Islet precursor cell (in vitro differentiated cells): ENCODE results near the gene BAZ1B.
"Not testable (repeated sequence)": the region's sequence is repeated elsewhere in the genome, so short reads cannot be mapped to it uniquely, and the experiment has no call there.

Experiments used
- DNase-seq: peaks from one replicate; pipeline ENCODE4 v3.0.0-alpha.2; 2018

The BAZ1B gene

GRCh38 chr7:73495507-73495906 lies 26.6 kb downstream of the BAZ1B start:
- not testable (repeated sequence) for DNase-seq

DNA sequence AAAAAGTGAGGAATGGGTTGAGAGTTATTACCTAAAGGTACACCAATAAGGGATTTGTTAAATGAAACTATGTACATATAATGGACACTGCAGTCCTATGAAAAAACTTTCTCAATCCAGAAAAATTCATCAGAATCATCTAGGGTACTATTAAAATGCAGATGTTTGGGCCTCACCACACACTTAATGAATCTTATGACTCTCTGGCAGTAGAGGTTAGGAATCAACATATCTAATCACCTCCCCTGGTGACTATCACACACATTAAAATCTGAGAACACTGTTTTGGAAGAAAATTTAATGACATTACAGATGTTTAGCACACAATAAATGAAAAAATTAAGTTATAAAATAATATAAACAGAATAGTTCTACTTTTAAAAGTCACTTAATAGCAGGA lies 32.1 kb downstream of the BAZ1B start:
- no peak for DNase-seq

GRCh38 chr7:73487486-73487885 lies 34.6 kb downstream of the BAZ1B start:
- no peak for DNase-seq

DNA sequence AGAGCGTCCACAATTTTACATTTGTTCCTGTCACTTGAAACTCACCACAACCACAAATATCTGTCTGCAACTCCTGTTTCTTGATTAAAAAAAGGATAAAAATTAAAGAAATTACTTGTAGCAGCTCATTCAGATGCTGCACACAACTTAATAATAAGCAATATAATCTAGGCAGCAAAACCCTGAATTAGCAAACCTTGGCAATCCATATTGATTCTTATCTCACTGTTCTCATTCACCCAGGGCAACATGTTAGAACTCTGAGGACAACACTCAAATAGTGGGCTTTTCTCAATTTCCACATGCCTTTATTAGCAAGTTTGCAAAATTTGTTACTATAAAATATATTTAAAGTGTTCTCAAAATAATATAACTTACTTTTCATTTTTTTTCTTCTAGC lies 38.9 kb downstream of the BAZ1B start:
- no peak for DNase-seq

DNA sequence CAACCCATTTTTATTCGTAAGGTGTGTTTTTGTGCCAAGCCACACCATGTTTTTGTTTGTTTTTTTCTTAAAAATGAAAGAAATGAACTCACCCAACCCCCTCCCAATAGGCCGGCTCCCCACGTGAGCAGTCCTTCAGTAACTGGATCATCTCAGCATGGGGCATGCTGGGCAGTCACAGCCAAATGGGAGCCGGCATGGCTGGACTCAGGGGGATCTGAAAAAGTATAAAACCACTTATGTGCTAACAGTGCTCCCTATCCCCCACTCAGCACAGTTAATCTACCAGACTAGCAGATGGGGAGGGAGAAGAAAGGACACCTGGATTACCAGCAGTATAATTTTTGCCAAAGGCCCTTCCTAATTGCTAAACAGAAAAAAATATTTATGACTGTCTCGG lies 39.3 kb downstream of the BAZ1B start:
- no peak for DNase-seq

- DNase-seq: not testable (repeated sequence)
Measured at GRCh38 chr7:73481521-73481920, 40.6 kb downstream of the BAZ1B start.

- no peak for DNase-seq
Measured at GRCh38 chr7:73478549-73478948, 43.5 kb downstream of the BAZ1B start.

DNA sequence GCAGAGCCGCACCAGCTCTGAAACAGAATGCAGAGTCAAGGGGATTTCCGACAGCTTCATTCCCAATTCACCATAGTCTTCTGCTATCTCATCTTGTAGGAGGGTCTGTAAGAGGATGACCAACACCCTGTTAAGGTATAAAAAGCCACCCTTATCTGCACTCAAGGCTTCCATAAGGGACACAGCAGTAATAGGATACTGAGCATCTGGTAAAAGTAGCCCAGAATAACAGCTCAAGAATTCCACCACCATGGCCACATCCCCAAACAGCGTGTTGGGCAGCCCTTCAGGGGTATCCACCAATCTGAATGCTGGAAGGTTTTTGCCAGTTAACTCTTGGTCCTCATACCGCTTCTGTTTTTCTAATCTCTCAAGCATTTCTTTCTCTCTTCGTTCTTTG lies 44.7 kb downstream of the BAZ1B start:
- no peak for DNase-seq

- DNase-seq: no peak
Measured at GRCh38 chr7:73470208-73470607, 51.9 kb downstream of the BAZ1B start.

GRCh38 chr7:73467046-73467445 lies 55.0 kb downstream of the BAZ1B start:
- DNase-seq: not testable (repeated sequence)

GRCh38 chr7:73466112-73466511 lies 56.0 kb downstream of the BAZ1B start:
- no peak for DNase-seq

DNA sequence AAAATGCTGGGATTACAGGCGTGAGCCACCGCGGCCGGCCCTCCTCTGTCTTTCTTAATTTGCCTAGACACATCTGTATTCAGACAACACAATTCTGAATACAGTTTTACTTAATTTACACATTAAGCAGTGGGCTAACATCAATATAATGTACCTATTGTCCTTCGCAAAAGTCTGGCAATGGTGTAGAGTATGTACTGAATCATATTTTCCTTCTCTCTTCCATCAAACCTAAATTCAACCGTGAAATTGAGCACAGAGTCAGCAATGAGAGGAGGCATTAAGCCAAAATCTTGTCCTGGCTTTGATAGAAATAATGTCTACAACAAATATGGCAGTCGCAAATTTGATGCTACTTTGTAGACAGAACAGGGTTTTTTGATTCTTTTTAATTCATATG lies 58.1 kb downstream of the BAZ1B start:
- no peak for DNase-seq

GRCh38 chr7:73463260-73463659 lies 58.8 kb downstream of the BAZ1B start:
- DNase-seq: no peak

- no peak for DNase-seq
Measured at GRCh38 chr7:73461782-73462285, 60.3 kb downstream of the BAZ1B start.

- no peak for DNase-seq
Measured at GRCh38 chr7:73454424-73454823, 67.7 kb downstream of the BAZ1B start.

DNA sequence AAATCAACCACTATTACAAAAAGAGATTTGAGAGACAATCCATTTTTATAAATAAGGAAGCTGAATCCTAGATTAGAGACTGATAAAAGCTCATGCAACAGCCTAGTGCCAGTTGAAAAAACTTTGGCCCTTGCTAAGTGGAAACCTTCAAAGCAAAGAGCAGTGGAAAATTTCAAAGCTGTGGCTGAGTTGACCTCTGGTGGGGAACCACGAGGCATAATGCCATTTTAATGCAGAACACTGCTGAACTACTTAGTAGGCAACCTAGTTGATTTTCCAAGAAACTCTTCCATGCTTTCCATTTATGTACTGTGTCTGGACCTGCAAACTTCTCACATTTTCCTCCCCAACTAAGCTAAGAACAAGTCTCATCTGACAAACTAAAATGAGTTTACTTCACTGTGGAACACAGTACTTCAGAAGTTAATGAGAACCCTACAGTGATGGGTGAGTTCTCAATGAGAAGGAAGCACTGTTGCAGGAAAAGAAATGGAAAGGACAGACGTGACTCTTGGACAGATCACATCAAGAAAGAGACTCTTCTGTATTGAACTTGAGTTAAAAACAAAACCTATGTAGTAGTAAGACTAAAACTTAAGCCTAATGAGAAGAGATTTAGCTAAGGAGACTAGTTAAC lies 69.0 kb downstream of the BAZ1B start:
- no peak for DNase-seq

DNA sequence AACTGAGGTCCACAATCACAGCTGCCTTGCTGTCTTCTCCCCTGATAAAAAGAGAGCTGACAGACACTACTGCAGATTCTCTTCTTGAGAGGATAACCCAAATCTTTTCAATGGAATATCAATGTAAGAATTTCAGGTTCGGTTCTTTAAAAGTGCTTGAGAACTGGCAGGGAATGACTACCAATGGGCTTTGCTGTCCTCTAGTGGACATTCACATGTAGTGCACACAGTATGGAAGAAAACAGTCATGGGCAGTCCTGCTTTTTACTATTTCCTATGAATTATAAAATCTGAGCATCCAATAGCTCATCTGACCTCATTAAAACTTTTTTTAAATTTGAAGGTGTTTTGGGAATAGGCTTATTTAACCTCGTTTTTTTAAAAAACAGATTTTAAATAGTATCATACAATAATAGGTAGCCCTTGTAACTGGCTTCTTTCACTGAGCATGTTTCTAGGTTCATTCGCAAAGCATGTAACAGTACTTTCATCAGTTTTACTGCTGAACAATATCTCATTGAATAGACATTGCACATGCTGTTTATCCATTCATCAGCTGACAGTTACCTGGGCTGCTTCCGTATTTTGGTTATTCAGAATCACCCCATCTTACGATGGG lies 70.2 kb downstream of the BAZ1B start:
- DNase-seq: no peak

DNA sequence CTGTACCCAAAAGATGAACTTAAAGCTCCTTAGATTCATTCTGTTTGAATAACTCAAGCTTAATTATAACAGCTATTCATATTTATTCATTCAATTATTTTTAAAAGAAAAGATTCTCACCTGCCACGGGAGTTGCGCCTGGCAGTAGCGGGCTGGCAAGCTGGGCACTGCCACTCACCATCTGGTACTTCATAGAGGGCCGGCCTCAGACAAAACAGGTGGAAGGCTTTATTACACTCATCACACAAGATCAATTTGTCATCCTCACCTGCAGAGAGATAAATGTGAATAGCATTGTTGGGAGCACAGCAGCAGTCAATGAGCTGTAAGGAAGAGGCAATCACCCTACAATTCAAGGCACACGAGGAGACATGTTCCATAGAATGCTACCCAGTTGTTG lies 72.7 kb downstream of the BAZ1B start:
- no peak for DNase-seq

GRCh38 chr7:73448609-73449008 lies 73.5 kb downstream of the BAZ1B start:
- DNase-seq: no peak

DNA sequence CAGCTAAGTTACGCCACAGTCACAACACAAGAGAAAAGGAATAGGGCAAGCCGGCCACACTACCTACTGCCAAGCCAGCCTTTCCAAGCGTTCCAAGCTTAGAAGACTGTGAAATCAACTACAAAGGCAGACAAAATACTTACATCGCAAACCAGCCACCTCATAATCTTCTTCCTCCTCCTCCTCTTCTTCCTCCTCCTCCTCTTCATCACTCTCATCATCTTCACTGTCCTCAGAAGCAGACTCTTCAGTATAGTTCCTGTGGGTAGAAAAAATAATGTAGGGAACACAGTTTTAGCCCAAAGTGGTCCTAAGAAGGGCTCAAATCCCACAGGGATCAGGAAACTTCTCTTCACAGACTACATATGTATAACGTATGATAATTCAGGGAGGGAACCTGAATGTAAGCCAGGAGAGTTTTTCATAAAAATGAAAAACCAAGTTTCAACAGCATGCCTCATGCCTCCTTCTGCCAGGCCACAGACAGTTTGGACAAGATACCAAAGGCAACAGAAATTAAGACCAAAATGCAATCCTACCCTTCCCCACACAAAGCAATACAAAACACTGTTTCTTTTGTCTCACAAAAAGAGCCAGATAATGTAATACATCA lies 74.9 kb downstream of the BAZ1B start:
- DNase-seq: no peak

GRCh38 chr7:73446682-73447081 lies 75.4 kb downstream of the BAZ1B start:
- DNase-seq: no peak

DNA sequence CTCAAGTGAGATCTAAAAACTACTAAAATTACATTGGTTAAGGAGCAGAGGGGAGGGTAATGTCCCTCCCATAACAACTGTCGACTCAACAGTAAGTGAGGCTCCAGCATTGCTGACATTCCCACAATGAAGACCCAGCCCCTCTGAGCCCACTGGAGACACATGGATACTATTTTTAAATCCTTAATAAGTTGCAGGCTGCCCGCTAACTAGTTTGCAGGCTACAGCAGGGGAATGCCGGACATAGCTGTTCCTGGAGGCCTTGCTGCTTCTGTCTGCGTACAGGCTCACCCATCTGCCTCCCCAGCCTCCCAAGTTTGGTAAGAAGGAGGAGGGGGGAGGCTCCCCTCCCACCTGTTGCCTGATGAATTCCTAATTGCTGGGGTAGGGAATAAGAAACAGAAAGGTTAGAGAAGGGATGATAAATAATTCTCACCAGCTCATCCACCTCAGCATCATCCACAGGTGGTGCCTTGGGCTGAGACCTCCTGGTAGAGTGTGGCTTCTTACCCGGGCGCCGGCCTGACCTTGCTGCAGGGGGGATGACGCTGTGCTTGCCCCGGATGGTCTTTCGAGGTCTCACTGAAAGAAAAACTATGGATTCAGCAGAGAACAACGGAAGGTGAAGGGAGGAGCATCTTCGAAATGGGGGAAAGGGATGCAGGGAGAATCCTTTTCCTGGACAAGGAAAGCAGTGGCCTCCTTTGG lies 78.4 kb downstream of the BAZ1B start:
- no peak for DNase-seq

DNA sequence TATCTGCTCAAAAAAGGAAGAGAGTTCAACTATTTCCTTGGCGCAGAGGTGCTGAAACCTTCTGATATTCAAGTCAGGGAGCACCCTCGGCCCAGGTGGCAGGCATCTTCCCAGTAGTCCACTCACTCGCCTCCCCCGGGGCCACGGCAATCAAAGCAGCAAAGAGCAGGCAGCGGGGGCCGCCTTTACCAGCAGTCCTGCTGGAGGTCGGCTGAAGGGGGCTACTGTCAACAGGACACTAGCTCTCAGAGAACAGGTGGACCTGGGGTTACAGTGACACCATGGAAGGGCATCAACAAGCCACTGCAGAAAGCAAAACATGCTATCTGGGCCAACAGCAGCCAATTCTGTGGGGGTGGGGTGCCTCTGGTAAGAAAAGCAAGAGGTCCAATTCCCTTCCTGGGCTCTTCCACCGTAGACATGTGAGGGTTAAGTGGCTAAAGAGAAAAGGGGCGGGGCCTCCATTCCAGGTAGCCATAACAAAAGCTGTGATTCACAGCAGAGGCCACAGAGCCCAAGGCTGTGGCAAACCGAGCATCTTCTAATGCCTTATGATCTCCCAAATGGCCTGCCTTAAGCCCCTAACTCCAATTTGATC lies 79.1 kb downstream of the BAZ1B start:
- DNase-seq: no peak
